Colonic mucosa (tissue), 4 donors: ENCODE data around the gene CAVIN1. TPM values are rescaled to one million over a fixed set of nuclear protein-coding genes. Genes with fewer than 3 reads are reported as not detected.

Experiments used
- DNase-seq: peaks from one replicate; pipeline ENCODE4 v3.0.0-alpha.2; 2020
- H3K27ac ChIP-seq: fragments of 200-600 bp; one replicate; pipeline ENCODE4 v1.8.0; 2021
- H3K27me3 ChIP-seq: fragments of 200-600 bp; one replicate; pipeline ENCODE4 v1.8.0; 2021
- H3K36me3 ChIP-seq: fragments of 200-600 bp; one replicate; pipeline ENCODE4 v1.8.0; 2021
- H3K4me1 ChIP-seq: fragments of 200-600 bp; one replicate; pipeline ENCODE4 v1.8.0; 2021; ENCODE audit warnings: mild to moderate bottlenecking
- H3K4me3 ChIP-seq: fragments of 200-600 bp; one replicate; pipeline ENCODE4 v1.8.0; 2021
- H3K9ac ChIP-seq, 2 donors: one replicate each; pipeline ENCODE4 v1.7.0; 2013; ENCODE audit warnings: control low read depth in 2 of 2, low read depth in 2 of 2, low read length in 2 of 2
- H3K9me3 ChIP-seq: fragments of 200-600 bp; one replicate; pipeline ENCODE4 v1.8.0; 2021
- CTCF ChIP-seq: fragments of 200-600 bp; IDR thresholded peaks from one replicate; pipeline ENCODE4 v1.8.0; 2022; ENCODE audit warnings: antibody characterized with exemption, mild to moderate bottlenecking
- intact Hi-C: fragments of 100-400 bp; cut with DNase I; formaldehyde crosslinking; loops from one replicate; pipeline ENCODE4 v1.14.1; 2022
- total RNA-seq, 2 donors: library from RNA; stranded (reverse); fragmentation: NEBNext Ultra II Directional in 1 of 2; extraction: Animal tissue kit (Norgen Biotek cat#: 25700) in 1 of 2; gene quantifications; one replicate each; pipeline ENCODE4 v1.2.1, GENCODE V29; 2021
- donor health status: healthy.
- donor health status: DM: no; HTN: no; CAD: no.
- donor health status: DM: no; HTN: no; CAD: no.

The CAVIN1 gene
- total RNA-seq, 2 donors from 2014 or later = 25.2 to 74.6 TPM

GRCh38 chr17:42381898-42382297, 41.2 kb downstream of the CAVIN1 start:
- H3K36me3 ChIP-seq = no peaks in the 10 kb centered on the region
- H3K4me1 ChIP-seq = peaks cover 21% of the 10 kb centered on the region
- DNase-seq = no peak
- H3K27ac ChIP-seq = no peak overlapping the region
- intact Hi-C loops = no loop called here
- no peak overlapping the region for H3K4me3 ChIP-seq
- H3K9me3 ChIP-seq = no peaks in the 10 kb centered on the region
- TF ChIP-seq CTCF = no peak
- H3K27me3 ChIP-seq = no peaks in the 10 kb centered on the region
- H3K9ac ChIP-seq = no peak overlapping the region

GRCh38 chr17:42380935-42381334, 42.1 kb downstream of the CAVIN1 start:
- no peak for TF ChIP-seq CTCF
- Histone ChIP-seq H3K4me3 (no peak overlapping the region), H3K27me3 (no peaks in the 10 kb centered on the region), H3K9ac (no peak overlapping the region), H3K9me3 (no peaks in the 10 kb centered on the region), H3K36me3 (no peaks in the 10 kb centered on the region), H3K4me1 (peaks cover 15% of the 10 kb centered on the region), H3K27ac (no peak overlapping the region)
- no peak for DNase-seq
- intact Hi-C loops = no loop called here

GRCh38 chr17:42378959-42379594, 44.0 kb downstream of the CAVIN1 start:
- Histone ChIP-seq H3K27me3 (no peaks in the 10 kb centered on the region), H3K9me3 (no peaks in the 10 kb centered on the region), H3K9ac (peak overlapping the region; percentile 51 to 85), H3K4me1 (peaks cover 13% of the 10 kb centered on the region), H3K4me3 (peak overlapping the region; percentile 10), H3K27ac (peak overlapping the region; percentile 74), H3K36me3 (no peaks in the 10 kb centered on the region)
- TF ChIP-seq CTCF = no peak
- intact Hi-C loops = no loop called here
- DNase-seq = no peak

GRCh38 chr17:42378359-42378958, 44.6 kb downstream of the CAVIN1 start:
- no peaks in the 10 kb centered on the region for H3K27me3 ChIP-seq
- no peak for TF ChIP-seq CTCF

GRCh38 chr17:42373896-42374295, 49.2 kb downstream of the CAVIN1 start:
- Histone ChIP-seq H3K9me3 (no peaks in the 10 kb centered on the region), H3K4me3 (no peak overlapping the region), H3K27ac (no peak overlapping the region), H3K36me3 (peaks cover 6% of the 10 kb centered on the region), H3K4me1 (peaks cover 5% of the 10 kb centered on the region), H3K27me3 (no peaks in the 10 kb centered on the region), H3K9ac (no peak overlapping the region)
- intact Hi-C loops = no loop called here
- no peak for TF ChIP-seq CTCF
- DNase-seq = no peak

More at GRCh38 chr17:42378359-42378958, 44.6 kb downstream of the CAVIN1 start:
- Histone ChIP-seq H3K27ac (peak overlapping the region; percentile 74), H3K9me3 (no peaks in the 10 kb centered on the region), H3K4me1 (peaks cover 13% of the 10 kb centered on the region), H3K4me3 (no peak overlapping the region), H3K9ac (peak overlapping the region in 1 of 2 donors; percentile 85), H3K36me3 (no peaks in the 10 kb centered on the region)
- no peak for DNase-seq
- intact Hi-C loops = no loop called here
